Skeletal muscle tissue (tissue), 4 donors: ENCODE measurements around the gene NELFA. TPM values are rescaled to one million over a fixed set of nuclear protein-coding genes. Genes with fewer than 3 reads are reported as not detected.
"Not testable (repeated sequence)": the region's sequence is repeated elsewhere in the genome, so short reads cannot be mapped to it uniquely, and the experiment has no call there.

ENCODE experiments used
- H3K27ac ChIP-seq: one replicate; pipeline ENCODE4 v1.7.0; 2013; ENCODE audit warnings: mild to moderate bottlenecking, low read depth, low read length, inconsistent platforms
- H3K27me3 ChIP-seq, 3 donors: one replicate each; pipeline ENCODE4 v1.7.0; 2013; ENCODE audit warnings: low read length in 3 of 3; ENCODE audit not compliant: control insufficient read depth in 3 of 3, insufficient read depth in 3 of 3
- H3K36me3 ChIP-seq, 3 donors: one replicate each; pipeline ENCODE4 v1.7.0; 2013; ENCODE audit warnings: low read length in 3 of 3; ENCODE audit not compliant: control insufficient read depth in 3 of 3, insufficient read depth in 3 of 3
- H3K4me1 ChIP-seq, 3 donors: one replicate each; pipeline ENCODE4 v1.7.0; 2013; ENCODE audit warnings: low read length in 3 of 3, mild to moderate bottlenecking in 3 of 3; ENCODE audit not compliant: control insufficient read depth in 3 of 3, insufficient read depth in 3 of 3
- H3K4me3 ChIP-seq, 3 donors: one replicate each; pipeline ENCODE4 v1.7.0; 2013; ENCODE audit warnings: low read length in 3 of 3
- H3K9ac ChIP-seq, 3 donors: one replicate each; pipeline ENCODE4 v1.7.0; 2013; ENCODE audit warnings: low read length in 3 of 3, mild to moderate bottlenecking in 3 of 3, moderate library complexity in 2 of 3, low read depth in 1 of 3
- H3K9me3 ChIP-seq, 3 donors: one replicate each; pipeline ENCODE4 v1.7.0; 2013; ENCODE audit warnings: low read length in 3 of 3; ENCODE audit not compliant: control insufficient read depth in 3 of 3
- total RNA-seq: library from RNA; depleted of rRNA; stranded (reverse); fragments of >200 nt; gene quantifications from one replicate; pipeline ENCODE4 v1.2.3, GENCODE V29; 2014
- donor health status: Osteomylitis.

Gene NELFA
- total RNA-seq, 1 donor from 2014 or later = 15.1 TPM

DNA sequence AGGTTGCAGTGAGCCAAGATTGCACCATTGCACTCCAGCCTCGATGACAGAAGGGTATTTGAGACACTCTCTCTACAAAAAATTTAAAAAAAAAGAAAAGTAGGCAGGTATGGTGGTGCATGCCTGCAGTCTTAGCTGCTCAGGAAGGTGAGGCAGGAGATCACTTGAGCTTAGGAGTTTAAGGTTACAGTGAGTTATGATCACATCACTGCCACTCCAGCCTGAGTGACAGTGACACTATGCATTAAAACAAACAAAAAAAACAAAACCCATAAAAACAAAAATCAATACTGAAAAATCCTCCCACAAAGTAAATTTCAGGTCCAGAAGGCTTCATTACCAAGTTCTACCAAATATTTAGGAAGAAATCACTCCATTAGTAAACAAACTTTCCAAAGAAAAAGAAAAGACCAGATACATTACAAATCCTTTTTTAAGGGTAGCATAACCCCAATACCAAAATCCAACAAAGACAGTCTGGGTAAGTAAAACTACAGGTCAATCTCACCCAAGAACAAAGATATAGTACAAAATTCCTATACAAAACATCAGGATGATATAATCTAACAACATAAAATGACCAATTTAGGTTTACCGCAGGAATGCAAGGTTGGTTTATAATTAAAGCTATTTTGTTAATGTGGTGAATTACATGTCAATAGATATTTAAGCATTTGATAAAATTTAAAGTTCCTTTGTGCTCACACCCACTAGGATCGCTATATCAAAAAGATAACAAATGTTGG, 11.7 kb downstream of the NELFA start:
- H3K4me1 ChIP-seq = peaks cover 0 to 12% (median 6%) of the 10 kb centered on the region in 3 donors
- H3K27me3 ChIP-seq = no peaks in the 10 kb centered on the region
- no peak overlapping the region for H3K9ac ChIP-seq
- no peak overlapping the region for H3K4me3 ChIP-seq
- no peak overlapping the region for H3K27ac ChIP-seq
- H3K36me3 ChIP-seq = peaks cover 0 to 2% (median 0%) of the 10 kb centered on the region in 3 donors
- H3K9me3 ChIP-seq = no peaks in the 10 kb centered on the region

DNA sequence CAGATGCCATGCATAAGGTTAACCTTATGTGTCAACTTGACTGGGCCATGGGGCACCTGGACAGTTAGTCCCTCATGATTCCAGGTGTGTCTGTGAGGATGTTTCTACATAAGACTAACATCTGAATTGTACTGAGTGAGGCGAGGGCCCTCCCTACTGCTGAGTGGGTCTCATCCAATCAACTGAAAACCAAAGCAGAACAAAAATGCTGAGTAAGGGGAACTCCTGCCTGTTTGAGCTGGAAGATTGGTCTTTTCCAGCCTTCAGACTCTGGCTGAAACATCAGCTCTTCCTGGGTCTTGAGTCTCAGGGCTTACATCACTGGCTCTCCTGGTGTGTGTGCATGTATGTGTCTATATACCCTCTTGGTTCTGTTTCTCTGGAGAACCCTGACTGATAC, 13.8 kb downstream of the NELFA start:
- no peaks in the 10 kb centered on the region for H3K27me3 ChIP-seq
- H3K27ac ChIP-seq = no peak overlapping the region
- H3K4me1 ChIP-seq = peaks cover 0 to 12% (median 6%) of the 10 kb centered on the region in 3 donors
- H3K9ac ChIP-seq = no peak overlapping the region
- H3K36me3 ChIP-seq = peaks cover 6 to 12% (median 8%) of the 10 kb centered on the region in 3 donors
- no peak overlapping the region for H3K4me3 ChIP-seq
- H3K9me3 ChIP-seq = no peaks in the 10 kb centered on the region

DNA sequence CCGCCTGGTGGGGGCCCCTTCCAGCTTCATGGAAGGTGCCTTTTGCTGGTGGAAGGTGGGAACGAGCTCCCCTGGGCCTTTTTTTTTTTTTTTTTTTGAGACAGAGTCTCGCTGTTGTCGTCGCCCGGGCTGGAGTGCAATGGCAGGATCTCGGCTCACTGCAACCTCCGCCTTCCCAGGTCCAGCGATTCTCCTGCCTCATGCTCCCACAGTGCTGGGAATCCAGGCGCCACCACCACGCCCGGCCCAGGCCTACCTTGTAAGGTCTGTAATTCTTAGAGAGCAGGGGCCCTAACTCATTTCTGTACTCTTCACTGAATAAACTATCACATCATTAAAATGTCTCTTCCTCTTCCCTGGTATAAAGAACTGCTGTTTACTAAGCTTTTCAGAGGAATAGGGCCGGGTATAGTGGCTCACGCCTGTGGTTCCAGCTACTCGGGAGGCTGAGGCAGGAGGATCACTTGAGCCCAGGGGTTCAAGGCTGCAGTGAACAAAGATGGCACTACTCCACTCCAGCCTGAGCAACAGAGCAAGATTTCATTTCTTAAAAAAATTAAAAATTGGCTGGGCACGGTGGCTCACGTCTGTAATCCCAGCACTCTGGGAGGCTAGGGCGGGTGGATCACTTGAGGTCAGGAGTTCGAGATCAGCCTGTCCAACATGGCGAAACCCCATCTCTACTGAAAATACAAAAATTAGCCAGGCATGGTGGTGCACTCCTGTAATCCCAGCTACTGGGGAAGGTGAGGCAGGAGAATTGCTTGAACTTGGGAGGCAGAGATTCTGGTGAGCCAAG, 14.9 kb downstream of the NELFA start:
- peaks cover 9 to 19% (median 14%) of the 10 kb centered on the region in 3 donors for H3K36me3 ChIP-seq
- H3K27me3 ChIP-seq, H3K27ac ChIP-seq, H3K4me3 ChIP-seq, H3K9ac ChIP-seq, H3K9me3 ChIP-seq, H3K4me1 ChIP-seq: not testable (repeated sequence)

DNA sequence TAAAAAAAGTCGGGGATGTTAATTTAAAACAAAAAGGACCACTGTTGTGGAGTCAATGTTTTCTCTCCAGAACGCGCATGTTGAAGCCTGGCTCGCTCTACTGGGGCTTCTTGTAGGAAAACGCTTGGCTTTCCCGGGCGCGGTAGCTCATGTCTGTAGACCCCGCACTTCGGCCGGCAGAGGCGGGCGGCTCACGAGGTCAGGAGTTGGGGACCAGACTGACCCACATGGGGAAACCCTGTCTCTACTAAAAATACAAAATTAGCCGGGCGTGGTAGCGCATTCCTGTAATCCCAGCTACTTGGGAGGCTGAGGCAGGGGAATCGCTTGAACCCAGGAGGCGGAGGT, 15.6 kb downstream of the NELFA start:
- peaks cover 0 to 9% (median 6%) of the 10 kb centered on the region in 3 donors for H3K4me1 ChIP-seq
- no peak overlapping the region for H3K4me3 ChIP-seq
- no peaks in the 10 kb centered on the region for H3K9me3 ChIP-seq
- no peaks in the 10 kb centered on the region for H3K27me3 ChIP-seq
- no peak overlapping the region for H3K27ac ChIP-seq
- peaks cover 12 to 24% (median 19%) of the 10 kb centered on the region in 3 donors for H3K36me3 ChIP-seq
- H3K9ac ChIP-seq = no peak overlapping the region

DNA sequence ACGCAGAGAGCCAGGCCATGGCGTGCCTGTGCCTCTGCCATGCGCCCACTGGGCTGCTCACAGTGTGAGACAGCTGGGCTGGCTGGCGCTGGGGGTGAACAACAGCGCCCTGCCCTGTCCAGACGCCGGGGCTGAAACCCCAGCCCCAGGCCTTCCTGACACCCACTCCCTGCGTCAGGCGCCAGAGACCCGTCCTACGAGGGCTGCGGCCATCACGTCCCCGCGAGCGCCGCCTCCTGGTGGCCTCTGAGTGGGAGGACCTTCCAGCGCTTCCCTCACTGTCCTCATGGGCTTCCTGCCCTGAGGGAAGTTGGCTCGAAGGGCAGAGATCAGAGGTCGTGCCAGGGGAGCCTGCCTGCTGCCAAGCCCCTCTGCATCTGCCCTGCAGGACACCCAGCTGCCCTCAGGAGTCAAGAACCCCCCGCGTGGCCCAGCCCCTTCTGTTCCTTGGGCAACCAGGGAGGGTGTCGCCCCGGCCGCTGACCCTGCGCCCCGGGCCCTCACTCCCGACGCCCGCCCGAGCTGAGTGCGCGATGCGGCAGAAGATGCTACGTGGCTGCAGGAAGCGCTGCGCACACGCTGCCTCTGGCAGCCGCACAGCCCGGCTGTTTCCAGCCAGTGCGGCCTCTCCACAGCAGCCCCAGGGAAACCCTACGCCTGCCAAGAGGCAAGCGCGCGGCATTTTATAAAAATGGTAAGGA, 16.2 kb downstream of the NELFA start:
- Histone ChIP-seq H3K36me3 (peaks cover 17 to 28% (median 21%) of the 10 kb centered on the region in 3 donors), H3K27ac (peak overlapping the region; percentile 12), H3K27me3 (no peaks in the 10 kb centered on the region), H3K9me3 (no peaks in the 10 kb centered on the region), H3K4me1 (peaks cover 0 to 9% (median 6%) of the 10 kb centered on the region in 3 donors), H3K9ac (peak overlapping the region in 1 of 3 donors; percentile 40), H3K4me3 (peak overlapping the region in 1 of 3 donors; percentile 27)

DNA sequence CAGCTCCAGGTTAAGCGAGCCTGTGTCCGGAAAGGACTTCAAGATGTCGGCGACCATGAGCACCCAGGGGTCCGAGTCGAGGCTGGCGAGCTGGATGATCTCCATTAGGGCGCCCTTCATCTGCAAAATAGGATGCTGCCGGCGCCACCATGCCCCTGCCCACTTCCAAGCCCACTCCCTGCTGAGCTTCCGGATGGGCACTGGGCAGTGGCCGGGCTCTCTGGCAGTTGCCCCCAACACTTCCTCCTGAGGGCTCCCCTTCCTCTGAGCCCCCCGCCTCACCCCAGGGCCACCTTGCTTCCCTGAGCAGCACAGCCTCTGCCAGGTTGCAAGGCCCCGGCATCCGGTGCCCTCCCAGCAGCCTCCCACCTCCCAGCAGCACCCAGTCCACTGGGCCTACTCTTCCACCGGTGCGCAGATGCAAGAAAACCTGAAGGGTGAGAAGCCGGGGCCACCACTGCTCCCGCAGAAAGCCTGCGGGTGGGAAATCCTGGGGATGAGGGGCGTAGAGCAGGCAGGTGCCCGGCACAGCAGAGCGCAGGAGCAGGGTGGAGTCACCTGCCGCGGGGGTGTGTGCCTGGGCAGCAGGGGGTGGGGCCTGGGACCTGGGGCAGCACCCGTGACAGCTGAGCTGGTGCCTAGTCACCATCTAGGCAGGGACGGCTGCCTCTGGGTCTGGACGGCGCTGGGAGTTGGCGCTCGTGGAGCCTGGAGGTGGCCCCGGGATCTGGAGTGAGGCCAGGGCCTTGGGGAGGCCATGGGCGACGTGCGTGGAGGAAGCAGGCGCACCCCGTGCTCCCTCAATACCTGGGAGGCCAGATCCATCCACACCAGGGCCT, 17.0 kb downstream of the NELFA start:
- Histone ChIP-seq H3K4me1 (peaks cover 0 to 8% (median 4%) of the 10 kb centered on the region in 3 donors), H3K4me3 (peak overlapping the region in 1 of 3 donors; percentile 27), H3K27ac (peak overlapping the region; percentile 12), H3K9ac (peak overlapping the region in 1 of 3 donors; percentile 40), H3K27me3 (no peaks in the 10 kb centered on the region), H3K36me3 (peaks cover 25 to 36% (median 30%) of the 10 kb centered on the region in 3 donors), H3K9me3 (no peaks in the 10 kb centered on the region)

DNA sequence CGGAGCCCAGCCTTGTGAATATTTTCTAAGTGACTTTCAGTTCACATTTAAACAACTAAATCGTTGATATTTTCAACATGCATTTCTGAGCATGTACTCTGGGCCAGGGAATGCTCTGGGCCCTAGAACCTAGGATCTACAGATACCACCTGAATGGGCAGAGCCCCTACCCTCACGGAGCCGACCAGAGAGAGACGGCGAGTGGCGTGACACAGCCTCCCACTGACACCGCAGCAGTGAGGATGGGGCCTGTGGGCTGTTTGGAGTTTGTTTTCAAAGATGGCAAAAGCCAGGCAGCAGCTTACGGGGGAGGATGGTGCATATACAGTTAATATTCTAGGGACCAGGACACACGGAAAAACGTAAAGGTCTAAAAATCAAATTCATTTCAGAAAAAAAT, 17.7 kb downstream of the NELFA start:
- Histone ChIP-seq H3K27me3 (no peaks in the 10 kb centered on the region), H3K4me3 (no peak overlapping the region), H3K4me1 (peaks cover 0 to 4% (median 0%) of the 10 kb centered on the region in 3 donors), H3K9ac (no peak overlapping the region), H3K36me3 (peaks cover 32 to 41% (median 37%) of the 10 kb centered on the region in 3 donors), H3K27ac (no peak overlapping the region), H3K9me3 (no peaks in the 10 kb centered on the region)

DNA sequence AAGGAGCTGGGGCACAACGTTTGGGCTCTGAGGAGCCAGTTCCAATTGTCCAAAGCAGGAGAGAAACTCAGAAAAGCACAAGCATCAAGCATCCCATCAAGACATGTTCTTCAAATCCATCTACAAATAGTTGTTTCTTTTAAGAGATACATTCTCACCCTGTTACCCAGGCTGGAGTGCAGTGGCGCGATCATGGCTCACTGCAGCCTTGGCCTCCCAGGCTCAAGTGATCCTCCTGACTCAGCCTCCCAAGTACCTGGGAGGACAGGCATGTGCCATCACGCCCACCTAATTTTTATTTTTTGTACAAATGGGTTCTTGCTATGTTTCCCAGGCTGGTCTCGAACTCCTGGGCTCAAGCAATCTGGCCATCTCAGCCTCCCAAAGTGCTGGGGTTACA, 18.1 kb downstream of the NELFA start:
- Histone ChIP-seq H3K9ac (no peak overlapping the region), H3K4me3 (no peak overlapping the region), H3K36me3 (peaks cover 35 to 44% (median 41%) of the 10 kb centered on the region in 3 donors), H3K27me3 (no peaks in the 10 kb centered on the region), H3K27ac (no peak overlapping the region), H3K9me3 (no peaks in the 10 kb centered on the region), H3K4me1 (peaks cover 0 to 4% (median 0%) of the 10 kb centered on the region in 3 donors)

DNA sequence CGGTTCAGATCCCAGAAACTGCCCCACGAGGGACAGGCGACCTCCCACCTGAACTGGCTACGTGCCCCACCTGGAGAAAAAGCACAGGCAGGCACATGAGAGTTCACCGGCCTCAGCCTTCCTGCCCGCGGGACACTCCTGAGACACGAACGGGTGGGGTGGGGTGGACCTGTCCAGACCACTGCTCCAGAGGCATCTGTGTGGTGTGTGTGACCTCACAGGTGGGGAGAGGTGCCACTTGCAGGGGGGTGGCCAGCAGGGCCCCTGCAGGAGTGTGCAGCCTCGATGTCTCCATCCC, 18.5 kb downstream of the NELFA start:
- no peak overlapping the region for H3K4me3 ChIP-seq
- no peaks in the 10 kb centered on the region for H3K27me3 ChIP-seq
- no peak overlapping the region for H3K27ac ChIP-seq
- peaks cover 0 to 4% (median 0%) of the 10 kb centered on the region in 3 donors for H3K4me1 ChIP-seq
- peaks cover 38 to 48% (median 45%) of the 10 kb centered on the region in 3 donors for H3K36me3 ChIP-seq
- H3K9me3 ChIP-seq = no peaks in the 10 kb centered on the region
- no peak overlapping the region for H3K9ac ChIP-seq
